Measurements from ENCODE around the gene HTT-AS.

The HTT-AS gene

DNA sequence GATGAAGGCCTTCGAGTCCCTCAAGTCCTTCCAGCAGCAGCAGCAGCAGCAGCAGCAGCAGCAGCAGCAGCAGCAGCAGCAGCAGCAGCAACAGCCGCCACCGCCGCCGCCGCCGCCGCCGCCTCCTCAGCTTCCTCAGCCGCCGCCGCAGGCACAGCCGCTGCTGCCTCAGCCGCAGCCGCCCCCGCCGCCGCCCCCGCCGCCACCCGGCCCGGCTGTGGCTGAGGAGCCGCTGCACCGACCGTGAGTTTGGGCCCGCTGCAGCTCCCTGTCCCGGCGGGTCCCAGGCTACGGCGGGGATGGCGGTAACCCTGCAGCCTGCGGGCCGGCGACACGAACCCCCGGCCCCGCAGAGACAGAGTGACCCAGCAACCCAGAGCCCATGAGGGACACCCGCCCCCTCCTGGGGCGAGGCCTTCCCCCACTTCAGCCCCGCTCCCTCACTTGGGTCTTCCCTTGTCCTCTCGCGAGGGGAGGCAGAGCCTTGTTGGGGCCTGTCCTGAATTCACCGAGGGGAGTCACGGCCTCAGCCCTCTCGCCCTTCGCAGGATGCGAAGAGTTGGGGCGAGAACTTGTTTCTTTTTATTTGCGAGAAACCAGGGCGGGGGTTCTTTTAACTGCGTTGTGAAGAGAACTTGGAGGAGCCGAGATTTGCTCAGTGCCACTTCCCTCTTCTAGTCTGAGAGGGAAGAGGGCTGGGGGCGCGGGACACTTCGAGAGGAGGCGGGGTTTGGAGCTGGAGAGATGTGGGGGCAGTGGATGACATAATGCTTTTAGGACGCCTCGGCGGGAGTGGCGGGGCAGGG is 711 bp upstream of the HTT-AS start:
- peaks cover 48% of the 10 kb centered on the region for H3K79me2 ChIP-seq (ENCODE audit: low read length)
- no peaks in the 10 kb centered on the region for H3K9me3 ChIP-seq (ENCODE audit: insufficient read depth, low read length)
- H3K9ac ChIP-seq (ENCODE audit: low read length): peak overlapping the region; percentile 94
- H3K36me3 ChIP-seq (replicated peaks; ENCODE audit: low read depth, low read length): peaks cover 14% of the 10 kb centered on the region
- peak overlapping the region; percentile 97 for H3K4me2 ChIP-seq (ENCODE audit: low read length)
- TF ChIP-seq EZH2phosphoT487 (IDR thresholded peaks at IDR 0.05; ENCODE audit: low read depth) (no peak), CTCF (IDR thresholded peaks at IDR 0.05; ENCODE audit: low read depth, low read length) (no peak)
- peak overlapping the region; percentile 84 for H3K4me3 ChIP-seq (ENCODE audit: low read length)
- peak overlapping the region; percentile 89 for H3K27ac ChIP-seq (ENCODE audit: low read length)
- peaks cover 40% of the 10 kb centered on the region for H3K4me1 ChIP-seq (ENCODE audit: low read length)
- H2AFZ ChIP-seq (ENCODE audit: low read depth, low read length): no peak overlapping the region
- peaks cover 15% of the 10 kb centered on the region for H4K20me1 ChIP-seq (ENCODE audit: insufficient read depth, low read length)
- no peaks in the 10 kb centered on the region; the same call in 1 of the 2 replicates for H3K27me3 ChIP-seq (ENCODE audit: low read depth, low read length)

DNA sequence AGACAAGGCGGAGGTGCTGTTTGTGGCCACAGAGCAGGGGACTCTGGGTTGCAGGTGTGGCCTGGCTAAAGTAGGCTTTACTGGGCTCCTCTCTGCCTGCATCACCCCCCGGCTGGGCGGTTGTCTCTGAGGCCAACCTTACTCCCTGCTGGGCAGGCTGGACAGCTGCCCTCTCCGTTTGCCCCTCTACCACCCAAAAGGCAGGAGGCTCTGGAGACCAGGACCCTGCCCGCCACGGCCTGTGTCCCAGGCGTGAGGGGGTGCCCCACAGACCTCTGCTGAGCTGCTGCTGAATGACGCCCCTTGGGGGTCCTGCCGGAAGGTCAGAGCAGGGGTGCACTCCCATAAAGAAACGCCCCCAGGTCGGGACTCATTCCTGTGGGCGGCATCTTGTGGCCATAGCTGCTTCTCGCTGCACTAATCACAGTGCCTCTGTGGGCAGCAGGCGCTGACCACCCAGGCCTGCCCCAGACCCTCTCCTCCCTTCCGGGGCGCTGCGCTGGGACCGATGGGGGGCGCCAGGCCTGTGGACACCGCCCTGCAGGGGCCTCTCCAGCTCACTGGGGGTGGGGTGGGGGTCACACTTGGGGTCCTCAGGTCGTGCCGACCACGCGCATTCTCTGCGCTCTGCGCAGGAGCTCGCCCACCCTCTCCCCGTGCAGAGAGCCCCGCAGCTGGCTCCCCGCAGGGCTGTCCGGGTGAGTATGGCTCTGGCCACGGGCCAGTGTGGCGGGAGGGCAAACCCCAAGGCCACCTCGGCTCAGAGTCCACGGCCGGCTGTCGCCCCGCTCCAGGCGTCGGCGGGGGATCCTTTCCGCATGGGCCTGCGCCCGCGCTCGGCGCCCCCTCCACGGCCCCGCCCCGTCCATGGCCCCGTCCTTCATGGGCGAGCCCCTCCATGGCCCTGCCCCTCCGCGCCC is 920 bp downstream of the HTT-AS start:
- TF ChIP-seq EZH2phosphoT487 (IDR thresholded peaks at IDR 0.05; ENCODE audit: low read depth) (no peak), CTCF (IDR thresholded peaks at IDR 0.05; ENCODE audit: low read depth, low read length) (peak; percentile 43)
- H3K9ac ChIP-seq (ENCODE audit: low read length): peak overlapping the region; percentile 68
- H3K4me2 ChIP-seq (ENCODE audit: low read length): peak overlapping the region; percentile 84
- peaks cover 3% of the 10 kb centered on the region; the same call in 1 of the 2 replicates for H4K20me1 ChIP-seq (ENCODE audit: insufficient read depth, low read length)
- H3K9me3 ChIP-seq (ENCODE audit: insufficient read depth, low read length): no peaks in the 10 kb centered on the region
- peak overlapping the region; percentile 18; the same call in 1 of the 2 replicates for H3K27ac ChIP-seq (ENCODE audit: low read length)
- H3K4me3 ChIP-seq (ENCODE audit: low read length): peak overlapping the region; percentile 81
- no peaks in the 10 kb centered on the region; the same call in 1 of the 2 replicates for H3K27me3 ChIP-seq (ENCODE audit: low read depth, low read length)
- peaks cover 5% of the 10 kb centered on the region for H3K36me3 ChIP-seq (replicated peaks; ENCODE audit: low read depth, low read length)
- peaks cover 24% of the 10 kb centered on the region for H3K4me1 ChIP-seq (ENCODE audit: low read length)
- no peak overlapping the region for H2AFZ ChIP-seq (ENCODE audit: low read depth, low read length)
- peaks cover 32% of the 10 kb centered on the region for H3K79me2 ChIP-seq (ENCODE audit: low read length)

- Histone ChIP-seq H3K79me2 (ENCODE audit: low read length) (peaks cover 22% of the 10 kb centered on the region), H3K36me3 (replicated peaks; ENCODE audit: low read depth, low read length) (peaks cover 5% of the 10 kb centered on the region)
Observed at GRCh38 chr4:3071811-3072210, 2.5 kb downstream of the HTT-AS start.

More at GRCh38 chr4:3071811-3072210, 2.5 kb downstream of the HTT-AS start:
- Histone ChIP-seq H3K27me3 (ENCODE audit: low read depth, low read length) (no peaks in the 10 kb centered on the region; the same call in 1 of the 2 replicates), H3K27ac (ENCODE audit: low read length) (no peak overlapping the region), H3K9ac (ENCODE audit: low read length) (no peak overlapping the region), H3K4me3 (ENCODE audit: low read length) (no peak overlapping the region), H3K4me1 (ENCODE audit: low read length) (peaks cover 10% of the 10 kb centered on the region), H3K9me3 (ENCODE audit: insufficient read depth, low read length) (no peaks in the 10 kb centered on the region), H2AFZ (ENCODE audit: low read depth, low read length) (no peak overlapping the region), H3K4me2 (ENCODE audit: low read length) (no peak overlapping the region), H4K20me1 (ENCODE audit: insufficient read depth, low read length) (no peaks in the 10 kb centered on the region)
- TF ChIP-seq EZH2phosphoT487 (IDR thresholded peaks at IDR 0.05; ENCODE audit: low read depth) (no peak), CTCF (IDR thresholded peaks at IDR 0.05; ENCODE audit: low read depth, low read length) (no peak)
